Stimulated activated naive B cell treated with anti-CD40 and anti-IgM and Interleukin-4, amounts not matched to agents 10 μg/mL and 1 μg/mL and 100 μg/mL, for 72 hours (primary cell): ENCODE data around the gene WDR33.

Source experiments
- ATAC-seq, 2 donors: fragments of 150-1000 bp; cut with Tn5 transposase; replicated peaks; 2 replicates each; pipeline ENCODE4 v1.10.0; 2021; ENCODE audit warnings: moderate library complexity in 1 of 2
- DNase-seq: peaks from one replicate; pipeline ENCODE4 v3.0.0; 2021
- H3K27ac Mint-ChIP-seq: one replicate; pipeline ENCODE4 v1.8.0; 2022; ENCODE audit warnings: mild to moderate bottlenecking, mixed read lengths
- H3K27me3 Mint-ChIP-seq, 2 donors: one replicate each; pipeline ENCODE4 v1.8.0; 2022; ENCODE audit warnings: mixed read lengths in 2 of 2
- H3K36me3 Mint-ChIP-seq, 2 donors: one replicate each; pipeline ENCODE4 v1.8.0; 2022; ENCODE audit warnings: mixed read lengths in 2 of 2, mild to moderate bottlenecking in 1 of 2
- H3K4me1 Mint-ChIP-seq, 2 donors: one replicate each; pipeline ENCODE4 v1.8.0; 2022; ENCODE audit warnings: mixed read lengths in 2 of 2, mild to moderate bottlenecking in 1 of 2
- H3K4me3 Mint-ChIP-seq, 2 donors: one replicate each; pipeline ENCODE4 v1.8.0; 2022; ENCODE audit warnings: mild to moderate bottlenecking in 2 of 2, mixed read lengths in 2 of 2, moderate library complexity in 1 of 2
- H3K9me3 Mint-ChIP-seq, 2 donors: one replicate each; pipeline ENCODE4 v1.8.0; 2022; ENCODE audit warnings: mixed read lengths in 2 of 2, mild to moderate bottlenecking in 1 of 2

WDR33 gene

GRCh38 chr2:127676906-127677305 is 134.1 kb downstream of the WDR33 start:
- Mint-ChIP-seq H3K27ac (no peak overlapping the region), H3K4me1 (peaks cover 25 to 29% of the 10 kb centered on the region in 2 donors), H3K9me3 (no peaks in the 10 kb centered on the region), H3K4me3 (no peak overlapping the region), H3K36me3 (no peaks in the 10 kb centered on the region), H3K27me3 (peaks cover 42 to 55% of the 10 kb centered on the region in 2 donors)
- ATAC-seq (no peak), DNase-seq (no peak)

GRCh38 chr2:127675331-127676261 is 135.4 kb downstream of the WDR33 start, which contains the start of gene LIMS2:
Gene LIMS2, minus strand, starts transcription at chr2:127675530. Its CDS starts 506 bp downstream, at chr2:127675024.
- H3K4me1 Mint-ChIP-seq = peaks cover 17 to 20% of the 10 kb centered on the region in 2 donors
- H3K27ac Mint-ChIP-seq = no peak within 1 kb of the TSS
- H3K36me3 Mint-ChIP-seq = no peaks in the 10 kb centered on the region
- peak in 1 of 2 donors; percentile 16 for ATAC-seq
- DNase-seq = no peak
- no peaks in the 10 kb centered on the region for H3K9me3 Mint-ChIP-seq
- H3K4me3 Mint-ChIP-seq = peak within 1 kb of the TSS; percentile 78 to 82
- H3K27me3 Mint-ChIP-seq = peaks cover 42 to 48% of the 10 kb centered on the region in 2 donors

GRCh38 chr2:127674241-127675209 is 136.4 kb downstream of the WDR33 start:
- H3K27ac Mint-ChIP-seq = no peak overlapping the region
- H3K9me3 Mint-ChIP-seq = no peaks in the 10 kb centered on the region
- DNase-seq (no peak), ATAC-seq (peak; percentile 52 to 60)
- H3K27me3 Mint-ChIP-seq = peaks cover 42 to 47% of the 10 kb centered on the region in 2 donors
- H3K36me3 Mint-ChIP-seq = no peaks in the 10 kb centered on the region
- H3K4me1 Mint-ChIP-seq = peaks cover 13 to 17% of the 10 kb centered on the region in 2 donors
- H3K4me3 Mint-ChIP-seq = peak overlapping the region; percentile 78 to 82

- Mint-ChIP-seq H3K36me3 (no peaks in the 10 kb centered on the region), H3K27me3 (peaks cover 42 to 49% of the 10 kb centered on the region in 2 donors), H3K9me3 (no peaks in the 10 kb centered on the region), H3K27ac (no peak overlapping the region), H3K4me1 (peaks cover 10 to 13% of the 10 kb centered on the region in 2 donors), H3K4me3 (peak overlapping the region in 1 of 2 donors; percentile 78)
- DNase-seq (no peak), ATAC-seq (no peak)
Measured at GRCh38 chr2:127673291-127674069, 137.5 kb downstream of the WDR33 start.

GRCh38 chr2:127672341-127673224 is 138.4 kb downstream of the WDR33 start:
- no peaks in the 10 kb centered on the region for H3K36me3 Mint-ChIP-seq
- H3K4me3 Mint-ChIP-seq = no peak overlapping the region
- peak overlapping the region; percentile 62 for H3K27ac Mint-ChIP-seq
- DNase-seq (no peak), ATAC-seq (peak in 1 of 2 donors; percentile 21)
- no peaks in the 10 kb centered on the region for H3K9me3 Mint-ChIP-seq
- peaks cover 10 to 11% of the 10 kb centered on the region in 2 donors for H3K4me1 Mint-ChIP-seq
- peaks cover 36 to 42% of the 10 kb centered on the region in 2 donors for H3K27me3 Mint-ChIP-seq

GRCh38 chr2:127671557-127672302 is 139.2 kb downstream of the WDR33 start:
- H3K27ac Mint-ChIP-seq = no peak overlapping the region
- no peak overlapping the region for H3K4me3 Mint-ChIP-seq
- peaks cover 28 to 37% of the 10 kb centered on the region in 2 donors for H3K27me3 Mint-ChIP-seq
- no peak for DNase-seq
- ATAC-seq = no peak
- H3K9me3 Mint-ChIP-seq = no peaks in the 10 kb centered on the region
- H3K4me1 Mint-ChIP-seq = peaks cover 10 to 11% of the 10 kb centered on the region in 2 donors
- H3K36me3 Mint-ChIP-seq = no peaks in the 10 kb centered on the region

GRCh38 chr2:127670957-127671290 is 140.0 kb downstream of the WDR33 start:
- Mint-ChIP-seq H3K4me3 (no peak overlapping the region), H3K27me3 (peaks cover 23 to 40% of the 10 kb centered on the region in 2 donors), H3K36me3 (no peaks in the 10 kb centered on the region), H3K4me1 (peaks cover 10 to 11% of the 10 kb centered on the region in 2 donors), H3K27ac (no peak overlapping the region), H3K9me3 (no peaks in the 10 kb centered on the region)
- DNase-seq = no peak
- no peak for ATAC-seq

- ATAC-seq (no peak), DNase-seq (no peak)
- H3K9me3 Mint-ChIP-seq = no peaks in the 10 kb centered on the region
- H3K4me1 Mint-ChIP-seq = peaks cover 9 to 10% of the 10 kb centered on the region in 2 donors
- H3K27ac Mint-ChIP-seq = no peak overlapping the region
- H3K27me3 Mint-ChIP-seq = peaks cover 22 to 43% of the 10 kb centered on the region in 2 donors
- H3K36me3 Mint-ChIP-seq = no peaks in the 10 kb centered on the region
- H3K4me3 Mint-ChIP-seq = no peak overlapping the region
Measured at GRCh38 chr2:127670055-127670956, 140.7 kb downstream of the WDR33 start.

- Mint-ChIP-seq H3K36me3 (no peaks in the 10 kb centered on the region), H3K9me3 (no peaks in the 10 kb centered on the region), H3K4me3 (no peak overlapping the region), H3K27me3 (peaks cover 24 to 49% of the 10 kb centered on the region in 2 donors), H3K4me1 (peaks cover 4% of the 10 kb centered on the region in 2 donors), H3K27ac (no peak overlapping the region)
- no peak for ATAC-seq
- no peak for DNase-seq
Measured at GRCh38 chr2:127669056-127669455, 141.9 kb downstream of the WDR33 start.

- no peaks in the 10 kb centered on the region for H3K9me3 Mint-ChIP-seq
- ATAC-seq (no peak), DNase-seq (no peak)
- peaks cover 4 to 9% of the 10 kb centered on the region in 2 donors for H3K4me1 Mint-ChIP-seq
- no peaks in the 10 kb centered on the region for H3K36me3 Mint-ChIP-seq
- H3K4me3 Mint-ChIP-seq = no peak overlapping the region
- peaks cover 33 to 59% of the 10 kb centered on the region in 2 donors for H3K27me3 Mint-ChIP-seq
- H3K27ac Mint-ChIP-seq = no peak overlapping the region
Measured at GRCh38 chr2:127665267-127665893, 145.6 kb downstream of the WDR33 start.

- no peak overlapping the region for H3K4me3 Mint-ChIP-seq
- no peak overlapping the region for H3K27ac Mint-ChIP-seq
- H3K27me3 Mint-ChIP-seq = peaks cover 33 to 59% of the 10 kb centered on the region in 2 donors
- DNase-seq (no peak), ATAC-seq (no peak)
- H3K36me3 Mint-ChIP-seq = no peaks in the 10 kb centered on the region
- H3K9me3 Mint-ChIP-seq = no peaks in the 10 kb centered on the region
- peaks cover 5 to 12% of the 10 kb centered on the region in 2 donors for H3K4me1 Mint-ChIP-seq
Measured at GRCh38 chr2:127664895-127665225, 146.1 kb downstream of the WDR33 start.
